CD4-positive, alpha-beta T cell treated with Interleukin-2 at 100 ng/mL for 4 hours (primary cell): ENCODE results near the gene KCNS3.

ENCODE experiments used
- DNase-seq: peaks from one replicate; pipeline ENCODE4 v3.0.0-alpha.2; 2020; ENCODE audit warnings: low spot score

KCNS3 gene

GRCh38 chr2:17879137-17879912 lies 858 bp downstream of the KCNS3 start:
- DNase-seq: no peak

DNA sequence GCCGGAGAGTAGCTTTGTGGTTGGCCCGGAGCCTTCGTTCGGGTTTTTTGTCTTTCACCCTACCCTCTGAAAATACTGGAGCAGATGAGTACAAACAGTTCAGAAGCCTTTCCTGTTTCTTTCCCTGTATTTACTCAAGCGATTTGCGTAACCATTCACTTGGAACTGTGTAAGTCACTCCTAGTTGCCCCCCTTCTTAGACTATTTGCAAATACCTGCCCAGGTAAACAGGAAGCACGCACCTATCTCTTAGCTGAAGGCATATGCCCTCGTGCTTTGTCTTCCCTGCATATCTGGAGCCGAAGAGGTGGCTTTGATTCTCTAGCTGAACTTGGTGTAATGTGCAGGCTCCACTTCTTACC lies 1.4 kb downstream of the KCNS3 start:
- no peak for DNase-seq

GRCh38 chr2:17892770-17893534 lies 14.5 kb downstream of the KCNS3 start:
- DNase-seq: no peak

- DNase-seq: no peak
Measured at GRCh38 chr2:17894005-17894404, 15.5 kb downstream of the KCNS3 start.

DNA sequence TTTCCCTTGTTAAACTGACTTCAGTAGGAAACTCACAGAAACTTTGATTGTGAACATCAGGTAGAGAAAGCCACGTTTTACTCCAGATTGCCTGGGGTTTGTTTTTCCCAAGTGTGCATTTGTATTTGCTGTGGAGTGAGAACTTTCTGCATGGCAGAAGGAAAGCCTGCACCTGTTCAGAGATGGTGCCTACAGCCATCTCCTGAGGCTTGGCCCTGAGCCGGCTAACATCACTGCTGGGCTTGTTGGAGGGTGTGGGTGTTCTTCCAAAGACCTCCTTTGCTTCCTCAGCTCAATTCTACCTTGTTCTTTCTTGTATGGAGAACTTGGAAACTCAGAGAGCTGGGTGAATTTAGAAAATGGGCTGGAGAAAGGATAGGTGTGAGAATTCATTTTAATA lies 16.1 kb downstream of the KCNS3 start:
- no peak for DNase-seq

- DNase-seq: no peak
Measured at GRCh38 chr2:17899871-17900270, 21.4 kb downstream of the KCNS3 start.

GRCh38 chr2:17901246-17901645 lies 22.8 kb downstream of the KCNS3 start:
- no peak for DNase-seq

- no peak for DNase-seq
Measured at GRCh38 chr2:17910980-17911379, 32.5 kb downstream of the KCNS3 start.

DNA sequence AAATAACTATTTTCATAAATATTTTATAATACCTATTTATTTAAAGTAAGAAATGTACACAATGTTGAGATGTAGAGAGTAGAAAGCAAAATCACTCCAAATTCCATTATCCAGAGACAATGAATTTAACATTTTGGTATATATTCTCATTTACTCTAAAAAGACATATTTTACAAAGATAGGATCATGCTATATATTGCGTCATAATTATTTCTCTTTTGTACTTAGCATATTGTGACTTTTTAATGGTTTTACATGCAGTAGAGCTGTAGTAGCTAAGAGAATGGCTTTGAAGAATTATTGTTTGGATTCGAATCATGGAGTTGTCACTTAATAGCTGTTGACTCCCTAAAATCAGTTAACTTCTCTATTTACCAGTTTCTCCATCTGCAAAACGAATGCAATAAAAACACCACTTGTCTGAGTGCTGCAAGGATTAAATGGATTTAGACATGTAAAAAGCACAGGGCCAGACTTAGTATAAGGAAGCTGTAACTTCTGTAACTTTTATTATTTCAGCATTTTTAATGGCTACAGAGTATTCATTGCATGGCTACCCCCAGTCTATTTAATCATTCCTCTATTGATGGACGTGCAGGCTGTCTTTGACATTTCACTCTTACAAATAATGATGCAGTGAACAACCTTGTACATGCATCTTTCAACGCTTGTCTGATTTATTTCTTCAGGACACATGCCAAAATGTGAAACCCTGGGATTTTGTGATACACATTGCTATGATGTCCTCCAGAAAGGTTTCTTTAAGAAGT lies 33.2 kb downstream of the KCNS3 start:
- DNase-seq: no peak

DNA sequence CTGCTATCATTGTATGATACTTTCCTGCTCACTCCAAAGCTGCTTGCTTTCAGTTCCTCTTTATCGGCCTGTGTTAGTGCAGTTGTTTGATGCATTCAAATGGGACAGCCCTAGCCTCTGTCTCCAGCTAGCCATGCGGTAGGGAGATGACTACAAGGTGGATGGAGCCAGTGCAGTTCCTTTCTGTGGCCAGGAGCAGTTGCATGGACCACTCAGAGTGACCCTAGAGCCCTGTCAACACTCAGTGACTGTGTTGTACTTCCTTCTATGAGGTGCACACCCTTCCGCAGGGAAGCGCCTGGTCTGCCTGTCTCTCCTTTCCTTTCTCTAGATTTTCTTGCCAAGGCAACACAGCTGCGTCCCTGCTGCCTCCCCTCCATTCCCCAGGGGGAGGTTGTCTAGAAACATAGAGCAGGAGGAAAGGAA lies 33.8 kb downstream of the KCNS3 start:
- DNase-seq: no peak

GRCh38 chr2:17915099-17915498 lies 36.6 kb downstream of the KCNS3 start:
- no peak for DNase-seq

DNA sequence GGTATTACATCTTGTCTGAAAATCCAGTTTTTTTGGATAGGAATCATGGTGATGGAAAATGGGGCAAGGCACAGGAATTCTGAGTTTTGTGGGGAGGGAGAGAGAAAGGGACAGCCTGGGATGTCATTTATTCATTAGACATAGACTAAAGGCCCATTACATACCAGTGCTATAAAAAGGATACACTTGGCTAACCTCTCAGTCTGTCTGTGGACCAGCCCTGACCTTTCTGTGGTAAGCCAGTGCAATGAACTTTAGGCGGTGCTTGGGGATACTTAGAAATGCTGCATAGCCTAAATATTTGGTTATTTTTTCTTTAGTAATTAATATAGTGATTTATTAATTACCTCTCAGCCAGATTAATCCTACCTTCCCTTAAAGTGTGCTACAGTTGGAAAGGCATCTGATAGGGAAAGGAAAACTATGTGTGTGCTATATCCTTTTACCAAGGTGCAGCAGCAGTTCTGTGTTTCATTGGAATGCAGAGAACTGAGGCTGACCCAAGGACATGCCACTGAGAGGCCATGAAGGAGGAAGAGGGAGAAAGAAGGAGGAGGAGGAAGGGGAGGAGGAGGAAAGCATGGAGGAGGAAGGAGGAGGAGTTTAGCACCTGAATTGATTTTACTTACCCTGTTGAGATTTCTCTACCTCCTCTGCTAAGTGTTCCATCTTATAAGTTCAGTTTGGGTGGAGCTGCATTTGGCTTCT lies 37.5 kb downstream of the KCNS3 start:
- no peak for DNase-seq

- no peak for DNase-seq
Measured at GRCh38 chr2:17916584-17916983, 38.1 kb downstream of the KCNS3 start.

- no peak for DNase-seq
Measured at GRCh38 chr2:17918789-17919188, 40.3 kb downstream of the KCNS3 start.

GRCh38 chr2:17930773-17931172 lies 52.3 kb downstream of the KCNS3 start:
- DNase-seq: no peak

GRCh38 chr2:17933256-17933655 lies 54.8 kb downstream of the KCNS3 start:
- DNase-seq: no peak

DNA sequence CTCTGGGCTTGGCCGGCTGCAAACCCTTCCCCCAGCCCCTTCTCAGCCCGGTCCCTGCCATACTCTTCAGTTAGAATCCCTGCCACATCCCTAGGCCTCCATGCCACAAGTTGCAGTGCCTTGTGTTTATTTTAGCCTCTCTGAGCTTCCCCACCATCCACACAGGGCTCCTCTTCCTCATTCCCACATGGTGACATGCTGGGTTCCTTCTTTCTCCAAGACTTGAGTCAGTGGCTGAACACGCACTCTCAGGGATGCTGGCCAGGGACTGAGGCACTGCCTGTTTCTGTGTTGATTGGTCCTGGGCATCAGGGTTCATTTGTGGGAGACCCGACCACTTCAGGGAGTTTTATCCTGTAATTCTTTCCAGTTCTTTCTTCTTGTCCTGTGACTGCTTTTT lies 56.3 kb downstream of the KCNS3 start:
- DNase-seq: no peak

- DNase-seq: no peak
Measured at GRCh38 chr2:17935242-17935885, 56.9 kb downstream of the KCNS3 start.

- DNase-seq: no peak
Measured at GRCh38 chr2:17936599-17936998, 58.1 kb downstream of the KCNS3 start.

- DNase-seq: no peak
Measured at GRCh38 chr2:17940091-17940630, 61.7 kb downstream of the KCNS3 start.

DNA sequence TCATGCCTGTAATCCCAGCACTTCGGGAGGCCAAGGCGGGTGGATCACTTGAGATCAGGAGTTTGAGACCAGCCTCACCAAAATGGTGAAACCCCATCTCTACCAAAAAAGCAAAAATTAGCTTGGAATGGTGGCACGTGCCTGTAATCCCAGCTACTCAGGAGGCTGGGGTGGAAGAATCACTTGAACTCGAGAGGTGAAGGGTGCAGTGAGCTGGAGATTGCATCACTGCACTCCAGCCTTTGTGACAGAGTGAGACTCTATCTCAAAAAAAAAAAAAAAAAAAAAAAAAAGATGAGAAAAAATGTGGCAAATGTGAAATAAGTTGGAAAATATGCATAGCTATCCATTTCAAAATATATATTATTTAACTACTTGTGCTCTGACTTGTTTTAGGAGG lies 65.0 kb downstream of the KCNS3 start:
- no peak for DNase-seq
